RWPE2 (cell line): ENCODE results near the gene TMEM256.

ENCODE experiments used
- ATAC-seq: fragments of 200-7000 bp; cut with Tn5 transposase; 3 replicates; pipeline ENCODE4 v1.9.1; 2021; ENCODE audit warnings: low read depth
- DNase-seq: peaks from one replicate; pipeline ENCODE4 v3.0.0-alpha.2; 2020; ENCODE audit warnings: low spot score
- H3K27ac ChIP-seq: fragments of 450-650 bp; 2 replicates; pipeline ENCODE4 v1.5.1; 2017; ENCODE audit warnings: mild to moderate bottlenecking; ENCODE audit not compliant: poor library complexity, severe bottlenecking
- H3K27me3 ChIP-seq: fragments of 250-450 bp; sonication (Bioruptor Pico); 2 replicates; pipeline ENCODE4 v1.5.1; 2021; ENCODE audit warnings: mild to moderate bottlenecking, moderate library complexity; ENCODE audit not compliant: insufficient read depth, poor library complexity, severe bottlenecking
- H3K36me3 ChIP-seq: fragments of 250-450 bp; sonication (Bioruptor Pico); 2 replicates; pipeline ENCODE4 v1.5.1; 2020; ENCODE audit warnings: low read depth, mild to moderate bottlenecking, moderate library complexity
- H3K4me1 ChIP-seq: fragments of 250-450 bp; sonication (Bioruptor Pico); 2 replicates; pipeline ENCODE4 v1.5.1; 2021; ENCODE audit warnings: mild to moderate bottlenecking, moderate library complexity; ENCODE audit not compliant: insufficient read depth, poor library complexity, severe bottlenecking
- H3K4me3 ChIP-seq: fragments of 250-450 bp; sonication (Bioruptor Pico); 2 replicates; pipeline ENCODE4 v1.5.1; 2021; ENCODE audit warnings: mild to moderate bottlenecking, moderate library complexity; ENCODE audit not compliant: severe bottlenecking
- H3K9me3 ChIP-seq: fragments of 250-450 bp; sonication (Bioruptor Pico); 2 replicates; pipeline ENCODE4 v1.5.1; 2021; ENCODE audit warnings: mild to moderate bottlenecking, moderate library complexity; ENCODE audit not compliant: severe bottlenecking
- CTCF ChIP-seq: fragments of 450-650 bp; IDR thresholded peaks from one replicate; pipeline ENCODE4 v1.5.1; 2017; ENCODE audit warnings: mild to moderate bottlenecking, moderate library complexity; ENCODE audit not compliant: poor library complexity, severe bottlenecking

TMEM256 gene

GRCh38 chr17:7404737-7405349 is 946 bp upstream of the TMEM256 start:
- Histone ChIP-seq H3K27ac (peak overlapping the region; percentile 58), H3K4me3 (peak overlapping the region; percentile 54), H3K36me3 (peaks cover 17% of the 10 kb centered on the region), H3K27me3 (no peaks in the 10 kb centered on the region), H3K4me1 (peaks cover 7% of the 10 kb centered on the region), H3K9me3 (no peaks in the 10 kb centered on the region)
- DNase-seq: no peak
- ATAC-seq: peak; percentile 16
- TF ChIP-seq CTCF: no peak

- DNase-seq: no peak
- Histone ChIP-seq H3K36me3 (peaks cover 17% of the 10 kb centered on the region), H3K4me3 (peak overlapping the region; percentile 54), H3K27me3 (no peaks in the 10 kb centered on the region), H3K9me3 (no peaks in the 10 kb centered on the region), H3K27ac (peak overlapping the region; percentile 58), H3K4me1 (peaks cover 7% of the 10 kb centered on the region)
- no peak for TF ChIP-seq CTCF
- peak; percentile 43 for ATAC-seq
These were observed 245 bp downstream of the TMEM256 start for GRCh38 chr17:7403727-7403976.

GRCh38 chr17:7403043-7403726 is 712 bp downstream of the TMEM256 start:
- Histone ChIP-seq H3K4me1 (peaks cover 7% of the 10 kb centered on the region), H3K27ac (peak overlapping the region; percentile 58), H3K4me3 (peak overlapping the region; percentile 54), H3K27me3 (no peaks in the 10 kb centered on the region), H3K36me3 (peaks cover 17% of the 10 kb centered on the region), H3K9me3 (no peaks in the 10 kb centered on the region)
- TF ChIP-seq CTCF: no peak
- DNase-seq (no peak), ATAC-seq (0 out of 3 replicates have a peak, but pooled peaks have one; percentile 1)

GRCh38 chr17:7398612-7399011 is 5.3 kb downstream of the TMEM256 start:
- Histone ChIP-seq H3K9me3 (no peaks in the 10 kb centered on the region), H3K36me3 (peaks cover 17% of the 10 kb centered on the region), H3K4me3 (no peak overlapping the region), H3K4me1 (peaks cover 7% of the 10 kb centered on the region), H3K27ac (no peak overlapping the region), H3K27me3 (no peaks in the 10 kb centered on the region)
- DNase-seq (no peak), ATAC-seq (no peak)
- no peak for TF ChIP-seq CTCF

GRCh38 chr17:7396147-7396546 is 7.8 kb downstream of the TMEM256 start:
- H3K36me3 ChIP-seq: peaks cover 21% of the 10 kb centered on the region
- DNase-seq (no peak), ATAC-seq (no peak)
- peaks cover 7% of the 10 kb centered on the region for H3K4me1 ChIP-seq
- no peaks in the 10 kb centered on the region for H3K9me3 ChIP-seq
- no peak overlapping the region for H3K27ac ChIP-seq
- TF ChIP-seq CTCF: no peak
- no peak overlapping the region for H3K4me3 ChIP-seq
- H3K27me3 ChIP-seq: no peaks in the 10 kb centered on the region
